ENCODE data around the gene RSRC2. TPM values are rescaled to one million over a fixed set of nuclear protein-coding genes. Genes with fewer than 3 reads are reported as not detected.

Gene RSRC2
- total and polyA plus RNA-seq, 10 of the 15 experiments (the other 5 are each of a cell fraction or from before 2014, with no cell fraction given): 49.8 to 112 (median 60.6) TPM

DNA sequence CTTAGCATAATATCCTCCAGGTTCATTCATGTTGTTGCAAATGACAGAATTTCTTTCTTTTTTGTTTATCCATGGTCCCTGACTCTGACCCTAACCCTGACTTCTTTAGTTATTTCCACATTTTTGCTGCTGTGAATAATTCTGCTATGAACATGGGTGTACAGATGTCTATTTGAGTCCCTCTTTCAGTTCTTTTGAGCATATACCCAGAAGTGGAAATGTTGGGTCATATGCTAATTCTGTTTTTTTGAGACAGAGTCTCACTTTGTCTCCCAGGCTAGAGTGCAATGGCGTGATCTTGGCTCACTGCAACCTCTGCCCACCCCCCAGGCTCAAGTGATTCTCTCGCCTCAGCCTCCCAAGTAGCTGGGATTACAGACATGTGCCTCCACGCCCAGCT, 33.4 kb upstream of the RSRC2 start:
- POLR2A ChIA-PET: no interaction called here
- BruUV-seq (replicated peaks): no TSS peak
- no peak overlapping the region for H3K4me3 ChIP-seq
- no peak overlapping the region for H3K4me2 ChIP-seq (ENCODE audit: control insufficient read depth, insufficient read depth)
- peaks cover 6% of the 10 kb centered on the region for H3K4me1 ChIP-seq (ENCODE audit: control insufficient read depth, insufficient read depth, low read length)
- in situ Hi-C loops (cut with MboI) (no loop called here), intact Hi-C loops (cut with micrococcal nuclease; ENCODE audit: unreplicated experiment) (no loop called here)
- no peak overlapping the region for H3K27ac ChIP-seq (ENCODE audit: control insufficient read depth, insufficient read depth)
- H3K27me3 ChIP-seq (replicated peaks in 1 of 2; ENCODE audit: control insufficient read depth in 2 of 2, insufficient read depth in 2 of 2, low read length in 1 of 2): no peaks in the 10 kb centered on the region
- peaks cover 0 to 12% of the 10 kb centered on the region in 2 experiments; a peak in 3 of 4 replicates for H3K36me3 ChIP-seq (ENCODE audit: control insufficient read depth in 2 of 2, insufficient read depth in 2 of 2, low read length in 1 of 2)
- H4K20me1 ChIP-seq (ENCODE audit: control insufficient read depth, insufficient read depth): no peaks in the 10 kb centered on the region
- DNase-seq (ENCODE audit: low read depth, low spot score) (no peak), ATAC-seq (no peak), FAIRE-seq (no peak)
- no peaks in the 10 kb centered on the region for H3K79me2 ChIP-seq (ENCODE audit: control insufficient read depth, insufficient read depth, low read length)
- WGBS (ENCODE audit: insufficient coverage, insufficient replicate concordance, low lambda C conversion rate, missing lambda C conversion rate): 47% methylated on average over 3 of the region's 3 CpGs
- SMC1A ChIA-PET (ENCODE audit: uncharacterized antibody, unreplicated experiment): no interaction called here
- H3K9me3 ChIP-seq (replicated peaks; ENCODE audit: control insufficient read depth, insufficient read depth, low read length): no peaks in the 10 kb centered on the region
- no peak overlapping the region for H2AFZ ChIP-seq (ENCODE audit: control insufficient read depth, low read depth, low read length)
- RAD21 ChIA-PET (ENCODE audit: unreplicated experiment): no interaction called here
- CTCF ChIA-PET: no interaction called here
- H3K9ac ChIP-seq (ENCODE audit: control insufficient read depth, insufficient read depth, low read length): no peak overlapping the region
- TF ChIP-seq NFIC (IDR thresholded peaks at IDR 0.05; ENCODE audit: low read depth, low read length) (no peak), ASH2L (IDR thresholded peaks at IDR 0.05; ENCODE audit: borderline replicate concordance, low read depth) (no peak), BACH1 (IDR thresholded peaks at IDR 0.05; ENCODE audit: borderline replicate concordance) (no peak), SP1 (IDR thresholded peaks at IDR 0.05; ENCODE audit: low read depth, low read length) (no peak)
- TF ChIP-seq, protein P1, sequence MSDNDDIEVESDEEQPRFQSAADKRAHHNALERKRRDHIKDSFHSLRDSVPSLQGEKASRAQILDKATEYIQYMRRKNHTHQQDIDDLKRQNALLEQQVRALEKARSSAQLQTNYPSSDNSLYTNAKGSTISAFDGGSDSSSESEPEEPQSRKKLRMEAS (IDR thresholded peaks at IDR 0.05; ENCODE audit: low read depth, low read length): no peak
- TF ChIP-seq, protein P2, sequence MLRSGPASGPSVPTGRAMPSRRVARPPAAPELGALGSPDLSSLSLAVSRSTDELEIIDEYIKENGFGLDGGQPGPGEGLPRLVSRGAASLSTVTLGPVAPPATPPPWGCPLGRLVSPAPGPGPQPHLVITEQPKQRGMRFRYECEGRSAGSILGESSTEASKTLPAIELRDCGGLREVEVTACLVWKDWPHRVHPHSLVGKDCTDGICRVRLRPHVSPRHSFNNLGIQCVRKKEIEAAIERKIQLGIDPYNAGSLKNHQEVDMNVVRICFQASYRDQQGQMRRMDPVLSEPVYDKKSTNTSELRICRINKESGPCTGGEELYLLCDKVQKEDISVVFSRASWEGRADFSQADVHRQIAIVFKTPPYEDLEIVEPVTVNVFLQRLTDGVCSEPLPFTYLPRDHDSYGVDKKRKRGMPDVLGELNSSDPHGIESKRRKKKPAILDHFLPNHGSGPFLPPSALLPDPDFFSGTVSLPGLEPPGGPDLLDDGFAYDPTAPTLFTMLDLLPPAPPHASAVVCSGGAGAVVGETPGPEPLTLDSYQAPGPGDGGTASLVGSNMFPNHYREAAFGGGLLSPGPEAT (IDR thresholded peaks at IDR 0.05; ENCODE audit: low read depth): no peak
- TF ChIP-seq, protein P3, sequence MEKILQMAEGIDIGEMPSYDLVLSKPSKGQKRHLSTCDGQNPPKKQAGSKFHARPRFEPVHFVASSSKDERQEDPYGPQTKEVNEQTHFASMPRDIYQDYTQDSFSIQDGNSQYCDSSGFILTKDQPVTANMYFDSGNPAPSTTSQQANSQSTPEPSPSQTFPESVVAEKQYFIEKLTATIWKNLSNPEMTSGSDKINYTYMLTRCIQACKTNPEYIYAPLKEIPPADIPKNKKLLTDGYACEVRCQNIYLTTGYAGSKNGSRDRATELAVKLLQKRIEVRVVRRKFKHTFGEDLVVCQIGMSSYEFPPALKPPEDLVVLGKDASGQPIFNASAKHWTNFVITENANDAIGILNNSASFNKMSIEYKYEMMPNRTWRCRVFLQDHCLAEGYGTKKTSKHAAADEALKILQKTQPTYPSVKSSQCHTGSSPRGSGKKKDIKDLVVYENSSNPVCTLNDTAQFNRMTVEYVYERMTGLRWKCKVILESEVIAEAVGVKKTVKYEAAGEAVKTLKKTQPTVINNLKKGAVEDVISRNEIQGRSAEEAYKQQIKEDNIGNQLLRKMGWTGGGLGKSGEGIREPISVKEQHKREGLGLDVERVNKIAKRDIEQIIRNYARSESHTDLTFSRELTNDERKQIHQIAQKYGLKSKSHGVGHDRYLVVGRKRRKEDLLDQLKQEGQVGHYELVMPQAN (conservative IDR thresholded peaks at IDR 0.05): no peak
- TF ChIP-seq, protein P4, sequence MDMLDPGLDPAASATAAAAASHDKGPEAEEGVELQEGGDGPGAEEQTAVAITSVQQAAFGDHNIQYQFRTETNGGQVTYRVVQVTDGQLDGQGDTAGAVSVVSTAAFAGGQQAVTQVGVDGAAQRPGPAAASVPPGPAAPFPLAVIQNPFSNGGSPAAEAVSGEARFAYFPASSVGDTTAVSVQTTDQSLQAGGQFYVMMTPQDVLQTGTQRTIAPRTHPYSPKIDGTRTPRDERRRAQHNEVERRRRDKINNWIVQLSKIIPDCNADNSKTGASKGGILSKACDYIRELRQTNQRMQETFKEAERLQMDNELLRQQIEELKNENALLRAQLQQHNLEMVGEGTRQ (IDR thresholded peaks at IDR 0.05; ENCODE audit: borderline replicate concordance, low read depth, low read length): no peak
- TF ChIP-seq, protein P5, sequence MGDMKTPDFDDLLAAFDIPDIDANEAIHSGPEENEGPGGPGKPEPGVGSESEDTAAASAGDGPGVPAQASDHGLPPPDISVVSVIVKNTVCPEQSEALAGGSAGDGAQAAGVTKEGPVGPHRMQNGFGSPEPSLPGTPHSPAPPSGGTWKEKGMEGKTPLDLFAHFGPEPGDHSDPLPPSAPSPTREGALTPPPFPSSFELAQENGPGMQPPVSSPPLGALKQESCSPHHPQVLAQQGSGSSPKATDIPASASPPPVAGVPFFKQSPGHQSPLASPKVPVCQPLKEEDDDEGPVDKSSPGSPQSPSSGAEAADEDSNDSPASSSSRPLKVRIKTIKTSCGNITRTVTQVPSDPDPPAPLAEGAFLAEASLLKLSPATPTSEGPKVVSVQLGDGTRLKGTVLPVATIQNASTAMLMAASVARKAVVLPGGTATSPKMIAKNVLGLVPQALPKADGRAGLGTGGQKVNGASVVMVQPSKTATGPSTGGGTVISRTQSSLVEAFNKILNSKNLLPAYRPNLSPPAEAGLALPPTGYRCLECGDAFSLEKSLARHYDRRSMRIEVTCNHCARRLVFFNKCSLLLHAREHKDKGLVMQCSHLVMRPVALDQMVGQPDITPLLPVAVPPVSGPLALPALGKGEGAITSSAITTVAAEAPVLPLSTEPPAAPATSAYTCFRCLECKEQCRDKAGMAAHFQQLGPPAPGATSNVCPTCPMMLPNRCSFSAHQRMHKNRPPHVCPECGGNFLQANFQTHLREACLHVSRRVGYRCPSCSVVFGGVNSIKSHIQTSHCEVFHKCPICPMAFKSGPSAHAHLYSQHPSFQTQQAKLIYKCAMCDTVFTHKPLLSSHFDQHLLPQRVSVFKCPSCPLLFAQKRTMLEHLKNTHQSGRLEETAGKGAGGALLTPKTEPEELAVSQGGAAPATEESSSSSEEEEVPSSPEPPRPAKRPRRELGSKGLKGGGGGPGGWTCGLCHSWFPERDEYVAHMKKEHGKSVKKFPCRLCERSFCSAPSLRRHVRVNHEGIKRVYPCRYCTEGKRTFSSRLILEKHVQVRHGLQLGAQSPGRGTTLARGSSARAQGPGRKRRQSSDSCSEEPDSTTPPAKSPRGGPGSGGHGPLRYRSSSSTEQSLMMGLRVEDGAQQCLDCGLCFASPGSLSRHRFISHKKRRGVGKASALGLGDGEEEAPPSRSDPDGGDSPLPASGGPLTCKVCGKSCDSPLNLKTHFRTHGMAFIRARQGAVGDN (IDR thresholded peaks at IDR 0.05): no peak
- TF ChIP-seq, protein P6, sequence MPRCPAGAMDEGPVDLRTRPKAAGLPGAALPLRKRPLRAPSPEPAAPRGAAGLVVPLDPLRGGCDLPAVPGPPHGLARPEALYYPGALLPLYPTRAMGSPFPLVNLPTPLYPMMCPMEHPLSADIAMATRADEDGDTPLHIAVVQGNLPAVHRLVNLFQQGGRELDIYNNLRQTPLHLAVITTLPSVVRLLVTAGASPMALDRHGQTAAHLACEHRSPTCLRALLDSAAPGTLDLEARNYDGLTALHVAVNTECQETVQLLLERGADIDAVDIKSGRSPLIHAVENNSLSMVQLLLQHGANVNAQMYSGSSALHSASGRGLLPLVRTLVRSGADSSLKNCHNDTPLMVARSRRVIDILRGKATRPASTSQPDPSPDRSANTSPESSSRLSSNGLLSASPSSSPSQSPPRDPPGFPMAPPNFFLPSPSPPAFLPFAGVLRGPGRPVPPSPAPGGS (IDR thresholded peaks at IDR 0.05; ENCODE audit: borderline replicate concordance, insufficient read depth, low read depth, low read length, poor library complexity, severe bottlenecking): no peak
- TF ChIP-seq, protein P7, sequence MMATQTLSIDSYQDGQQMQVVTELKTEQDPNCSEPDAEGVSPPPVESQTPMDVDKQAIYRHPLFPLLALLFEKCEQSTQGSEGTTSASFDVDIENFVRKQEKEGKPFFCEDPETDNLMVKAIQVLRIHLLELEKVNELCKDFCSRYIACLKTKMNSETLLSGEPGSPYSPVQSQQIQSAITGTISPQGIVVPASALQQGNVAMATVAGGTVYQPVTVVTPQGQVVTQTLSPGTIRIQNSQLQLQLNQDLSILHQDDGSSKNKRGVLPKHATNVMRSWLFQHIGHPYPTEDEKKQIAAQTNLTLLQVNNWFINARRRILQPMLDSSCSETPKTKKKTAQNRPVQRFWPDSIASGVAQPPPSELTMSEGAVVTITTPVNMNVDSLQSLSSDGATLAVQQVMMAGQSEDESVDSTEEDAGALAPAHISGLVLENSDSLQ (IDR thresholded peaks at IDR 0.05): no peak
